Breast epithelium (tissue), 4 donors: ENCODE measurements around the gene DCAF17. TPM values are rescaled to one million over a fixed set of nuclear protein-coding genes. Genes with fewer than 3 reads are reported as not detected.
"Not testable (repeated sequence)": the region's sequence is repeated elsewhere in the genome, so short reads cannot be mapped to it uniquely, and the experiment has no call there.

Experiments
- DNase-seq, 2 donors: peaks; one replicate each; pipeline ENCODE4 v3.0.0-alpha.2; 2019; ENCODE audit warnings: low spot score in 2 of 2
- H3K27ac ChIP-seq, 2 donors: fragments of 200-600 bp; sonication (generic) in 1 of 2; one replicate each; pipeline ENCODE4 v1.5.1; 2016 to 2019; ENCODE audit warnings: mild to moderate bottlenecking in 1 of 2
- H3K27me3 ChIP-seq, 2 donors: fragments of 200-600 bp; sonication (generic) in 1 of 2; one replicate each; pipeline versions ENCODE4 v1.5.1 to v1.6.0; 2017 to 2019; ENCODE audit warnings: control low read depth in 1 of 2, mild to moderate bottlenecking in 1 of 2
- H3K36me3 ChIP-seq: fragments of 200-600 bp; one replicate; pipeline ENCODE4 v1.5.1; 2019
- H3K4me1 ChIP-seq, 2 donors: fragments of 200-600 bp; sonication (generic); one replicate each; pipeline ENCODE4 v1.5.1; 2016 to 2019; ENCODE audit warnings: control low read depth in 1 of 2
- H3K4me3 ChIP-seq, 3 donors: fragments of 200-600 bp; sonication (generic); 1 replicate in 2 of 3; 2 replicates in 1 of 3; pipeline ENCODE4 v1.5.1; 2016 to 2019; ENCODE audit warnings: mild to moderate bottlenecking in 3 of 3, moderate library complexity in 2 of 3
- H3K9me3 ChIP-seq, 2 donors: fragments of 200-600 bp; sonication (generic) in 1 of 2; one replicate each; pipeline ENCODE4 v1.5.1; 2016 to 2019; ENCODE audit warnings: control low read depth in 1 of 2
- POLR2A ChIP-seq: fragments of 450-650 bp; IDR thresholded peaks from one replicate; pipeline ENCODE4 v1.6.1; 2016; ENCODE audit warnings: antibody characterized with exemption, mild to moderate bottlenecking, moderate library complexity
- POLR2AphosphoS5 ChIP-seq, 3 donors: sonication (generic); formaldehyde crosslinking; IDR thresholded peaks; one replicate each; pipeline ENCODE4 v1.6.1; 2017; ENCODE audit warnings: antibody characterized with exemption in 3 of 3
- intact Hi-C: fragments of 100-400 bp; cut with DNase I; formaldehyde crosslinking; loops from one replicate; pipeline ENCODE4 v1.15.1; 2023; ENCODE audit warnings: low total_unique reads
- total RNA-seq, 3 donors: library from RNA; depleted of rRNA; stranded (reverse); fragments of >200 nt; gene quantifications; one replicate each; pipeline ENCODE4 v1.1.0, GENCODE V29; 2016
- TF ChIP-seq, protein P1 (sequence below), 3 donors: fragments of 450-650 bp; IDR thresholded peaks; one replicate each; pipeline ENCODE4 v1.5.1; 2016 to 2017; ENCODE audit warnings: antibody characterized with exemption in 3 of 3, mild to moderate bottlenecking in 3 of 3, moderate library complexity in 3 of 3

The DCAF17 gene
- total RNA-seq, 3 donors from 2014 or later, result 13.3 to 30.6 (median 24.6) TPM

DNA sequence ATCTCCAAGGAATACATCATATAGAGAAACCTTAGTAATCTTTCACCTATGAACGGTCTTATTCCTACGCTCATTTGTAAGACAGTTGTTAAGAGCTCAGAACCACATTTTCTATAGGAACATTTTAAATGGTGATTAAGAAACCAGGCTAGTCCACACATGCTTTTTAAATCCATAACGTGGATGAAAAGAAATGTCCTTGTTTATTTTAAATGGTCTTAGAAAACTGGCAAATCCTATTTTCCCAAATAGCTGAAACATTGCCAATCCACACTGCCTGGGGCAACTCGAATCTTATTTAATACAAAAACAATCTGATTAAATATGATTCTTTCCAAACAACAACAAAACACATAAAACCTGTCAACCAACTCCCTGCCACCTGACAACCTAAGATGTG lies 23.9 kb upstream of the DCAF17 start:
- DNase-seq, result no peak
- TF ChIP-seq, protein P1, sequence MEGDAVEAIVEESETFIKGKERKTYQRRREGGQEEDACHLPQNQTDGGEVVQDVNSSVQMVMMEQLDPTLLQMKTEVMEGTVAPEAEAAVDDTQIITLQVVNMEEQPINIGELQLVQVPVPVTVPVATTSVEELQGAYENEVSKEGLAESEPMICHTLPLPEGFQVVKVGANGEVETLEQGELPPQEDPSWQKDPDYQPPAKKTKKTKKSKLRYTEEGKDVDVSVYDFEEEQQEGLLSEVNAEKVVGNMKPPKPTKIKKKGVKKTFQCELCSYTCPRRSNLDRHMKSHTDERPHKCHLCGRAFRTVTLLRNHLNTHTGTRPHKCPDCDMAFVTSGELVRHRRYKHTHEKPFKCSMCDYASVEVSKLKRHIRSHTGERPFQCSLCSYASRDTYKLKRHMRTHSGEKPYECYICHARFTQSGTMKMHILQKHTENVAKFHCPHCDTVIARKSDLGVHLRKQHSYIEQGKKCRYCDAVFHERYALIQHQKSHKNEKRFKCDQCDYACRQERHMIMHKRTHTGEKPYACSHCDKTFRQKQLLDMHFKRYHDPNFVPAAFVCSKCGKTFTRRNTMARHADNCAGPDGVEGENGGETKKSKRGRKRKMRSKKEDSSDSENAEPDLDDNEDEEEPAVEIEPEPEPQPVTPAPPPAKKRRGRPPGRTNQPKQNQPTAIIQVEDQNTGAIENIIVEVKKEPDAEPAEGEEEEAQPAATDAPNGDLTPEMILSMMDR (IDR thresholded peaks at IDR 0.05), result no peak
- TF ChIP-seq POLR2AphosphoS5 (IDR thresholded peaks at IDR 0.05) (no peak), POLR2A (no peak)
- H3K27ac ChIP-seq, result peak overlapping the region; percentile 57
- H3K27me3 ChIP-seq, result no peaks in the 10 kb centered on the region
- H3K4me3 ChIP-seq, result peak overlapping the region in 2 of 3 donors; percentile 48 to 67
- intact Hi-C loops, result no loop called here
- peaks cover 0 to 3% of the 10 kb centered on the region in 2 donors for H3K4me1 ChIP-seq
- H3K9me3 ChIP-seq, result no peaks in the 10 kb centered on the region
- no peaks in the 10 kb centered on the region for H3K36me3 ChIP-seq

GRCh38 chr2:171410624-171411023 lies 23.4 kb upstream of the DCAF17 start:
- peak overlapping the region; percentile 57 for H3K27ac ChIP-seq
- H3K4me3 ChIP-seq, result peak overlapping the region in 1 of 3 donors; percentile 67
- no peaks in the 10 kb centered on the region for H3K36me3 ChIP-seq
- no peak for TF ChIP-seq POLR2AphosphoS5 (IDR thresholded peaks at IDR 0.05)
- TF ChIP-seq POLR2A, result no peak
- TF ChIP-seq, protein P1 (IDR thresholded peaks at IDR 0.05), result no peak
- no peak for DNase-seq
- no peaks in the 10 kb centered on the region for H3K9me3 ChIP-seq
- H3K4me1 ChIP-seq, result peaks cover 0 to 3% of the 10 kb centered on the region in 2 donors
- no peaks in the 10 kb centered on the region for H3K27me3 ChIP-seq
- intact Hi-C loops, result no loop called here

DNA sequence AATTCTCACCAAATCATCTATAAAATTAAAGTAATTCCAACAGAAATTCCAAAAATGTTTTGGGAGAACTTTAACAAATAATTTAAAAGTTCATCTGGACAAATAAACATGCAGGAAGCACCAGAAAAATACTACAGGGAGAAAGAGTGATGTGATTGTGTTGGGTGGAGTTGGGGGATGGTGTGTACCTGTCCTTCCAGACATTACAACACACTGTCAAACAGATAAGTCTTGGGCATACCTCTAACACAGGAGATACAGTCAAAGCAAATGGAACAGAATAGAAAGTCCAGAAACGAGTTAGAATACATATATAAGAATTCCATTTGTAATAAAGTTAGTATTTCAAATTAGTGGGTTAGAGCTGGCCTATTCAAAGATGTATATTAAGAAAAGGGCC lies 22.8 kb upstream of the DCAF17 start:
- Histone ChIP-seq H3K4me1 (peaks cover 0 to 3% of the 10 kb centered on the region in 2 donors), H3K4me3 (no peak overlapping the region), H3K27ac (no peak overlapping the region), H3K9me3 (no peaks in the 10 kb centered on the region), H3K27me3 (no peaks in the 10 kb centered on the region), H3K36me3 (no peaks in the 10 kb centered on the region)
- intact Hi-C loops, result no loop called here
- TF ChIP-seq POLR2AphosphoS5 (IDR thresholded peaks at IDR 0.05) (no peak), POLR2A (no peak)
- TF ChIP-seq, protein P1 (IDR thresholded peaks at IDR 0.05), result no peak
- DNase-seq, result no peak

GRCh38 chr2:171411791-171412483 lies 22.1 kb upstream of the DCAF17 start:
- Histone ChIP-seq H3K4me3 (no peak overlapping the region), H3K9me3 (no peaks in the 10 kb centered on the region), H3K27ac (no peak overlapping the region), H3K36me3 (no peaks in the 10 kb centered on the region), H3K4me1 (peaks cover 0 to 3% of the 10 kb centered on the region in 2 donors), H3K27me3 (no peaks in the 10 kb centered on the region)
- DNase-seq, result no peak
- intact Hi-C loops, result no loop called here
- TF ChIP-seq POLR2AphosphoS5 (IDR thresholded peaks at IDR 0.05), result no peak
- TF ChIP-seq, protein P1 (IDR thresholded peaks at IDR 0.05), result no peak
- TF ChIP-seq POLR2A, result no peak

GRCh38 chr2:171412571-171413175 lies 21.4 kb upstream of the DCAF17 start:
- intact Hi-C loops, result no loop called here
- Histone ChIP-seq H3K4me3 (no peak overlapping the region), H3K27me3 (no peaks in the 10 kb centered on the region), H3K9me3 (no peaks in the 10 kb centered on the region), H3K4me1 (peaks cover 0 to 3% of the 10 kb centered on the region in 2 donors), H3K27ac (no peak overlapping the region), H3K36me3 (no peaks in the 10 kb centered on the region)
- DNase-seq, result no peak
- TF ChIP-seq, protein P1 (IDR thresholded peaks at IDR 0.05), result no peak
- TF ChIP-seq POLR2AphosphoS5 (IDR thresholded peaks at IDR 0.05), result no peak
- no peak for TF ChIP-seq POLR2A

- H3K4me3 ChIP-seq, intact Hi-C loops, H3K36me3 ChIP-seq, DNase-seq, H3K9me3 ChIP-seq, H3K4me1 ChIP-seq, H3K27me3 ChIP-seq, H3K27ac ChIP-seq: not testable (repeated sequence)
Observed at GRCh38 chr2:171414645-171415044, 19.4 kb upstream of the DCAF17 start.
